Transverse colon (tissue), 4 donors: ENCODE data around the gene UGT1A10. TPM values are rescaled to one million over a fixed set of nuclear protein-coding genes. Genes with fewer than 3 reads are reported as not detected.
A peak's percentile ranks its signal among the peaks of the same experiment; 100 is the strongest.
"Not testable (repeated sequence)": the region's sequence is repeated elsewhere in the genome, so short reads cannot be mapped to it uniquely, and the experiment has no call there.

Experiments used
- DNase-seq: peaks from one replicate; pipeline ENCODE4 v3.0.0-alpha.2; 2019
- H3K27ac ChIP-seq, 4 donors: fragments of 200-600 bp; sonication (generic); 2 replicates each; pipeline ENCODE4 v1.5.1; 2016 to 2018; ENCODE audit warnings: inconsistent platforms in 4 of 4
- H3K27me3 ChIP-seq: fragments of 200-600 bp; sonication (generic); 2 replicates; pipeline ENCODE4 v1.5.1; 2017; ENCODE audit warnings: inconsistent platforms
- H3K36me3 ChIP-seq, 4 donors: fragments of 200-600 bp; sonication (generic); 2 replicates each; pipeline ENCODE4 v1.5.1; 2017 to 2019; ENCODE audit warnings: inconsistent platforms in 4 of 4
- H3K4me1 ChIP-seq, 4 donors: fragments of 200-600 bp; sonication (generic); 2 replicates each; pipeline ENCODE4 v1.5.1; 2017 to 2020; ENCODE audit warnings: inconsistent platforms in 4 of 4
- H3K4me3 ChIP-seq, 4 donors: fragments of 200-600 bp; sonication (generic); 1 replicate in 1 of 4; 2 replicates in 3 of 4; pipeline versions ENCODE4 v1.5.1 to v1.6.1; 2017 to 2019; ENCODE audit warnings: inconsistent platforms in 4 of 4
- H3K9me3 ChIP-seq, 2 donors: fragments of 200-600 bp; sonication (generic); 2 replicates each; pipeline ENCODE4 v1.5.1; 2017 to 2019; ENCODE audit warnings: inconsistent platforms in 2 of 2
- CTCF ChIP-seq, 5 experiments: fragments of 200-600 bp in 3 of 5; fragments of 450-650 bp in 2 of 5; sonication (generic) in 3 of 5; IDR thresholded peaks; 1 replicate in 2 of 5; 2 replicates in 3 of 5; pipeline ENCODE4 v1.5.1; 2016 to 2017; ENCODE audit warnings: antibody characterized with exemption in 5 of 5, inconsistent platforms in 3 of 5, mild to moderate bottlenecking in 2 of 5, moderate library complexity in 1 of 5
- EP300 ChIP-seq: sonication (generic); formaldehyde crosslinking; IDR thresholded peaks from one replicate; pipeline ENCODE4 v1.6.1; 2017; ENCODE audit warnings: antibody characterized with exemption, low read depth
- POLR2A ChIP-seq: fragments of 450-650 bp; IDR thresholded peaks from one replicate; pipeline ENCODE4 v1.6.1; 2016; ENCODE audit warnings: antibody characterized with exemption, mild to moderate bottlenecking, moderate library complexity
- POLR2AphosphoS5 ChIP-seq, 3 donors: sonication (generic); formaldehyde crosslinking; IDR thresholded peaks; one replicate each; pipeline ENCODE4 v1.6.1; 2016; ENCODE audit warnings: antibody characterized with exemption in 3 of 3
- WGBS, 2 donors: methylation state at CpG; one replicate each; pipeline ENCODE4 v1.1.5; 2018; ENCODE audit warnings: low coverage in 1 of 2; 5-methylcytosine and 5-hydroxymethylcytosine counted together
- in situ Hi-C, 4 donors: fragments of 200-750 bp; cut with MboI; loops; one replicate each; pipeline versions ENCODE4 v1.15.0 to v1.15.1; 2017; ENCODE audit warnings: low sequenced_read_pairs in 3 of 4, low pct_ligation_motif_present in 1 of 4, low pct_unique_long_range_greater_than_20kb in 1 of 4
- intact Hi-C: fragments of 100-400 bp; cut with DNase I; formaldehyde crosslinking; loops from one replicate; pipeline ENCODE4 v1.15.1; 2023; ENCODE audit warnings: low total_unique reads
- total RNA-seq, 4 donors: library from RNA; depleted of rRNA; stranded (reverse); fragments of >200 nt; gene quantifications; one replicate each; pipeline ENCODE4 v1.1.0, GENCODE V29; 2016

Gene UGT1A10
- total RNA-seq, 4 donors from 2014 or later, result 54.2 to 87.5 (median 54.9) TPM

- intact Hi-C loops, result no loop called here
Measured at GRCh38 chr2:233605680-233606079, 30.6 kb upstream of the UGT1A10 start.

GRCh38 chr2:233611284-233611683 is 25.0 kb upstream of the UGT1A10 start:
- no peaks in the 10 kb centered on the region for H3K36me3 ChIP-seq
- H3K4me3 ChIP-seq, result no peak overlapping the region
- peaks cover 5% of the 10 kb centered on the region in 2 donors for H3K9me3 ChIP-seq
- DNase-seq, result no peak
- in situ Hi-C loops (no loop called here), intact Hi-C loops (no loop called here)
- H3K27ac ChIP-seq, result no peak overlapping the region
- TF ChIP-seq EP300 (no peak), CTCF (IDR thresholded peaks at IDR 0.05) (no peak), POLR2AphosphoS5 (IDR thresholded peaks at IDR 0.05) (no peak), POLR2A (no peak)
- H3K4me1 ChIP-seq, result no peaks in the 10 kb centered on the region
- WGBS, 2 donors, result 79 to 87% methylated on average over 3 to 4 of the region's 4 CpGs
- no peaks in the 10 kb centered on the region for H3K27me3 ChIP-seq

More at GRCh38 chr2:233605680-233606079, 30.6 kb upstream of the UGT1A10 start:
- H3K4me3 ChIP-seq, result no peak overlapping the region
- H3K27ac ChIP-seq, result no peak overlapping the region
- H3K4me1 ChIP-seq, result no peaks in the 10 kb centered on the region
- peaks cover 5% of the 10 kb centered on the region in 2 donors for H3K9me3 ChIP-seq
- no peaks in the 10 kb centered on the region for H3K27me3 ChIP-seq
- 100% methylated on average over 1 of the region's 1 CpG for WGBS, 2 donors
- TF ChIP-seq POLR2A (no peak), POLR2AphosphoS5 (IDR thresholded peaks at IDR 0.05) (no peak), CTCF (IDR thresholded peaks at IDR 0.05) (no peak), EP300 (no peak)
- in situ Hi-C loops, result no loop called here
- no peaks in the 10 kb centered on the region for H3K36me3 ChIP-seq
- DNase-seq, result no peak

DNA sequence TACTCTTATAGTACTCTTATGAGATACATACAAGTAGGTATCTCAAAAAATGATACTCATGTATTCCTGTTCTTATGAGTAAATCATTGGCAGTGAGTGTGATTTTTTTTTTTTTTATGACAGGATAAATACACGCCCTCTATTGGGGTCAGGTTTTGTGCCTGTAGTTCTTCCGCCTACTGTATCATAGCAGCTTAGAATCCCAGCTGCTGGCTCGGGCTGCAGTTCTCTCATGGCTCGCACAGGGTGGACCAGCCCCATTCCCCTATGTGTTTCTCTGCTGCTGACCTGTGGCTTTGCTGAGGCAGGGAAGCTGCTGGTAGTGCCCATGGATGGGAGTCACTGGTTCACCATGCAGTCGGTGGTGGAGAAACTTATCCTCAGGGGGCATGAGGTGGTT is 18.8 kb upstream of the UGT1A10 start, which contains the start of gene UGT1A8:
UGT1A8 (plus strand) TSS at position 158 of the 400 bp plus-strand sequence; CDS start at position 233, 75 bp downstream.
- in situ Hi-C loops, H3K9me3 ChIP-seq, intact Hi-C loops, H3K27me3 ChIP-seq, H3K36me3 ChIP-seq, H3K4me1 ChIP-seq: not testable (repeated sequence)
- whole genome bisulfite sequencing, 2 donors, result 56 to 60% methylated on average over 2 to 5 of the region's 5 CpGs
- H3K4me3 ChIP-seq, result peak within 1 kb of the TSS in 2 of 4 donors; percentile 7 to 14
- peak; percentile 64 for DNase-seq
- H3K27ac ChIP-seq, result peak within 1 kb of the TSS; percentile 47 to 68 (median 68)
- TF ChIP-seq POLR2A, result peak; percentile 64
- TF ChIP-seq POLR2AphosphoS5 (IDR thresholded peaks at IDR 0.05), result peak in 2 of 3 donors; percentile 63 to 69

DNA sequence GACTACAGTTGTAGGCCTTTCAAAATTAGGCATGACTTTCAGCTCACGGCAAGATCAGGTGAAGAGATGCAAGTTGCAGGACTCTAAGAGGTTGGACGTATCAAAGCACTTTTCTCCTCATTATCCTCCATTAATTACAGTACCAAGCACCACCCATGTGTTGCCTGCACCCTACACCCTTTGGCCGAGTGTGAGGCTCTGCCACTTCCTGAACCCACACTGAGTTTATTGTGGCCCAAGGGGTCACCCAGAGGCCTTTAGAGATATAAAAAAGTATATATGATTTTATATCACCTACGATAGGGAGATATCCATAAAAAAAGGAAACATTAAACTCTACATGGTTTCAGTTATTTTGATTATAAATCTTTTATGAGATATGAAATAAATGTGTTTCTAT is 16.0 kb upstream of the UGT1A10 start:
- WGBS, 2 donors, result 43 to 47% methylated on average over 4 of the region's 4 CpGs
- H3K9me3 ChIP-seq, result no peaks in the 10 kb centered on the region

DNA sequence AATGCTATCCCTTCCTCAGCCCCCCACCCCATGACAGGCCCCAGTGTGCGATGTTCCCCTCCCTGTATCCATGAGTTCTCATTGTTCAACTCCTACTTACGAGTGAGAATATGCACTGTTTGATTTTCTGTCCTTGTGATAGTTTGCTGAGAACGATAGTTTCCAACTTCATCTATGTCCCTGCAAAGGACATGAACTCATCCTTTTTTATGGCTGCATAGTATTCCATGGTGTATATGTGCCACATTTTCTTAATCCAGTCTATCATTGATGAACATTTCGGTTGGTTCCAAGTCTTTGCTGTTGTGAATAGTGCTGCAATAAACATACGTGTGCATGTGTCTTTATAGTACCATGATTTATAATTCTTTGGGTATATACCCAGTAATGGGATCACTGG is 14.4 kb upstream of the UGT1A10 start:
- in situ Hi-C loops, H3K36me3 ChIP-seq, H3K4me1 ChIP-seq, H3K4me3 ChIP-seq, DNase-seq, H3K27ac ChIP-seq, H3K9me3 ChIP-seq, H3K27me3 ChIP-seq, intact Hi-C loops: not testable (repeated sequence)
- 92 to 98% methylated on average over 5 of the region's 5 CpGs for WGBS, 2 donors

More for the DNA sequence above, 16.0 kb upstream of the UGT1A10 start:
- Histone ChIP-seq H3K4me3 (no peak overlapping the region), H3K4me1 (peaks cover 0 to 9% (median 2%) of the 10 kb centered on the region in 4 donors), H3K27me3 (no peaks in the 10 kb centered on the region), H3K36me3 (no peaks in the 10 kb centered on the region), H3K27ac (peak overlapping the region in 3 of 4 donors; percentile 9 to 36 (median 13))
- in situ Hi-C loops (no loop called here), intact Hi-C loops (no loop called here)
- peak; percentile 30 for DNase-seq
- TF ChIP-seq CTCF (IDR thresholded peaks at IDR 0.05), result no peak
- TF ChIP-seq POLR2A, result no peak
- TF ChIP-seq EP300, result no peak
- no peak for TF ChIP-seq POLR2AphosphoS5 (IDR thresholded peaks at IDR 0.05)
